K562 (cell line): ENCODE measurements around the gene WDR20. TPM values are rescaled to one million over a fixed set of nuclear protein-coding genes. Genes with fewer than 3 reads are reported as not detected.
A peak's percentile ranks its signal among the peaks of the same experiment; 100 is the strongest.

Experiments used
- ATAC-seq: fragments of 200-7000 bp; cut with Tn5 transposase; 3 replicates; pipeline ENCODE4 v1.9.1; 2020; ENCODE audit warnings: moderate library complexity
- BruUV-seq: library from RNA; stranded (reverse); fragments of 400-500 nt; replicated peaks from 2 replicates; lab custom pipeline; 2021; lab: Mats Ljungman, UMichigan
- CTCF ChIA-PET: fragments of 300-600 bp; formaldehyde crosslinking; extraction: SDS; loops from one replicate; lab custom pipeline; 2021; ENCODE audit warnings: low intra/inter-chr PET ratio; lab: Yijun Ruan, JAX
- POLR2A ChIA-PET: fragments of 300-600, 350-650 bp; sonication (Branson Sonifier 250); formaldehyde crosslinking; extraction: SDS; loops from one replicate; lab custom pipeline; 2021; ENCODE audit warnings: antibody characterized with exemption, inconsistent platforms; lab: Yijun Ruan, JAX
- DNase-seq, 4 experiments: peaks; one replicate each; pipeline versions ENCODE4 v3.0.0 to v3.0.0-alpha.2; 2011 to 2018; ENCODE audit warnings: low spot score in 3 of 4, mixed read lengths in 3 of 4; ENCODE audit errors: extremely low read depth in 1 of 4
- FAIRE-seq: peaks from 2 replicates; lab custom pipeline; 2011; peaks lifted over from hg19 to GRCh38; lab: Jason Lieb, UNC
- H2AFZ ChIP-seq: 2 replicates; pipeline ENCODE4 v1.6.0; 2011; ENCODE audit warnings: low read depth, low read length, control low read depth, inconsistent platforms
- H3K27ac ChIP-seq: fragments of 200-600 bp; 3 replicates; pipeline ENCODE4 v1.8.0; 2011; ENCODE audit warnings: low read depth, mild to moderate bottlenecking, control low read depth, inconsistent platforms, low read length, moderate library complexity, mixed read lengths; ENCODE audit errors: extremely low read depth
- H3K27me3 ChIP-seq, 2 experiments: fragments of 300-600 bp in 1 of 2; 2 replicates in 1 of 2; 3 replicates in 1 of 2; pipeline versions ENCODE4 v1.6.0 to v1.8.0; 2011; ENCODE audit warnings: inconsistent platforms in 2 of 2, low read length in 2 of 2, mild to moderate bottlenecking in 1 of 2, mixed read lengths in 1 of 2, moderate library complexity in 1 of 2; ENCODE audit not compliant: control insufficient read depth in 2 of 2, insufficient read depth in 2 of 2
- H3K36me3 ChIP-seq: fragments of 300-600 bp; 3 replicates; pipeline ENCODE4 v1.8.0; 2011; ENCODE audit warnings: mild to moderate bottlenecking, low read length, inconsistent platforms; ENCODE audit not compliant: control insufficient read depth, insufficient read depth
- H3K4me1 ChIP-seq, 2 experiments: fragments of 200-600 bp in 1 of 2; replicated peaks in 1 of 2; 2 replicates in 1 of 2; 3 replicates in 1 of 2; pipeline versions ENCODE4 v1.5.1 to v1.8.0; 2011; ENCODE audit warnings: inconsistent platforms in 2 of 2, low read length in 2 of 2, mild to moderate bottlenecking in 1 of 2, mixed read lengths in 1 of 2, moderate library complexity in 1 of 2; ENCODE audit not compliant: control insufficient read depth in 2 of 2, insufficient read depth in 2 of 2
- H3K4me2 ChIP-seq: 2 replicates; pipeline ENCODE4 v1.6.1; 2011; ENCODE audit warnings: low read length, control low read depth, inconsistent platforms, mixed read lengths; ENCODE audit not compliant: insufficient read depth
- H3K4me3 ChIP-seq: fragments of 200-600 bp; sonication (generic), shearing (Covaris generic); 2 replicates; pipeline ENCODE4 v1.5.1; 2016; ENCODE audit warnings: control low read depth, inconsistent platforms
- H3K79me2 ChIP-seq: fragments of 200-600 bp; 3 replicates; pipeline ENCODE4 v1.8.0; 2011; ENCODE audit warnings: low read length, inconsistent platforms; ENCODE audit not compliant: control insufficient read depth, insufficient read depth
- H3K9ac ChIP-seq, 2 experiments: 2 replicates each; pipeline versions ENCODE4 v1.6.0 to v1.6.1; 2011; ENCODE audit warnings: low read depth in 2 of 2, low read length in 2 of 2, control low read depth in 1 of 2, inconsistent platforms in 1 of 2, mild to moderate bottlenecking in 1 of 2, mixed read lengths in 1 of 2; ENCODE audit not compliant: insufficient read depth in 1 of 2
- H3K9me1 ChIP-seq: one replicate; pipeline ENCODE4 v1.6.0; 2011; ENCODE audit warnings: inconsistent platforms, mild to moderate bottlenecking, low read length, moderate library complexity; ENCODE audit not compliant: control insufficient read depth, insufficient read depth
- H3K9me3 ChIP-seq: replicated peaks from 2 replicates; pipeline ENCODE4 v1.5.1; 2011; ENCODE audit warnings: low read depth, low read length, inconsistent platforms; ENCODE audit not compliant: control insufficient read depth, insufficient read depth
- H4K20me1 ChIP-seq: replicated peaks from 2 replicates; pipeline ENCODE4 v1.6.1; 2011; ENCODE audit warnings: low read length, inconsistent platforms, mixed read lengths; ENCODE audit not compliant: control insufficient read depth, insufficient read depth
- ESRRB ChIP-seq: fragments of 250-450 bp; sonication (Bioruptor Pico); IDR thresholded peaks from 2 replicates; pipeline ENCODE4 v1.5.0; 2020; ENCODE audit warnings: mild to moderate bottlenecking, moderate library complexity, borderline replicate concordance
- ETS2 ChIP-seq: IDR thresholded peaks from 2 replicates; pipeline ENCODE4 v1.6.1; 2016; ENCODE audit warnings: borderline replicate concordance, missing genetic modification characterization, mild to moderate bottlenecking, moderate library complexity, missing compliant biosample characterization; ENCODE audit not compliant: poor library complexity, severe bottlenecking
- GTF2F1 ChIP-seq: IDR thresholded peaks from 2 replicates; pipeline ENCODE4 v1.6.1; 2011; ENCODE audit warnings: low read depth, low read length, improper control_type of control experiment
- NBN ChIP-seq: fragments of 450-650 bp; IDR thresholded peaks from 2 replicates; pipeline ENCODE4 v1.6.1; 2016; ENCODE audit warnings: low read depth, mild to moderate bottlenecking
- RAD21 ChIP-seq, 2 experiments: fragments of 250-450 bp in 1 of 2; fragments of 450-650 bp in 1 of 2; sonication (Bioruptor Pico) in 1 of 2; formaldehyde crosslinking in 1 of 2; IDR thresholded peaks in 1 of 2; conservative IDR thresholded peaks in 1 of 2; 2 replicates each; pipeline versions ENCODE4 v1.4.0 to v1.8.0; 2020 to 2022; ENCODE audit warnings: mild to moderate bottlenecking in 2 of 2, moderate library complexity in 1 of 2
- RBM17 ChIP-seq: fragments of 200-400 bp; formaldehyde crosslinking; IDR thresholded peaks from 2 replicates; pipeline ENCODE4 v1.6.1; 2017; ENCODE audit warnings: low read depth, mild to moderate bottlenecking, low read length, borderline replicate concordance
- SIN3B ChIP-seq: fragments of 450-650 bp; IDR thresholded peaks from 2 replicates; pipeline ENCODE4 v1.6.1; 2017; ENCODE audit warnings: low read depth, mild to moderate bottlenecking, moderate library complexity
- ZNF75A ChIP-seq: fragments of 450-650 bp; formaldehyde crosslinking; IDR thresholded peaks from 2 replicates; pipeline ENCODE4 v1.4.0; 2020; ENCODE audit warnings: mild to moderate bottlenecking
- WGBS: fragments of 100-300 bp; shearing (Covaris generic); methylation state at CpG from one replicate; pipeline ENCODE4 v1.1.6; 2016; ENCODE audit warnings: low coverage, mixed read lengths; ENCODE audit not compliant: insufficient coverage; ENCODE audit errors: missing lambda C conversion rate; 5-methylcytosine and 5-hydroxymethylcytosine counted together
- in situ Hi-C: fragments of 300-500 bp; cut with MboI; formaldehyde crosslinking; loops from 4 replicates; pipeline ENCODE4 v1.15.0; 2018; ENCODE audit warnings: inconsistent platforms, mixed read lengths
- intact Hi-C: fragments of 100-400 bp; cut with micrococcal nuclease; formaldehyde crosslinking; loops from 2 replicates; pipeline ENCODE4 v1.14.2; 2022
- polyA plus RNA-seq, 8 experiments: library from polyadenylated mRNA; depleted of rRNA in 4 of 8; stranded (reverse) in 5 of 8; unstranded in 3 of 8; fragments of >200 nt; fragmentation: Nextera tagmentation in 2 of 8; fragmentation: Illumina TruSeq in 1 of 8; extraction: Ambion mirVana in 2 of 8; extraction: Trizol in 1 of 8; gene quantifications; 2 replicates each; pipeline versions ENCODE4 v1.2.1 to v1.2.3, GENCODE V29; 2011 to 2014; ENCODE audit warnings: inconsistent platforms in 1 of 8, missing spikeins in 1 of 8
- total RNA-seq, 7 experiments: library from RNA; depleted of rRNA in 6 of 7; stranded (reverse); fragments of >200 nt in 6 of 7; fragmentation: Illumina TruSeq in 2 of 7; extraction: Trizol in 2 of 7; gene quantifications; 2 replicates each; pipeline versions ENCODE4 v1.2.1 to v1.2.3, GENCODE V29; 2011 to 2021; ENCODE audit warnings: low replicate concordance in 1 of 7
- TF ChIP-seq, protein P1 (sequence below), 3 experiments: IDR thresholded peaks in 2 of 3; conservative IDR thresholded peaks in 1 of 3; 2 replicates each; pipeline ENCODE4 v1.5.1; 2011 to 2012; ENCODE audit warnings: low read length in 3 of 3, mild to moderate bottlenecking in 3 of 3, control low read depth in 2 of 3, improper control_type of control experiment in 1 of 3, inconsistent platforms in 1 of 3, low read depth in 1 of 3, mixed read lengths in 1 of 3, moderate library complexity in 1 of 3; ENCODE audit not compliant: insufficient read depth in 2 of 3
- TF ChIP-seq, protein P2 (sequence below): fragments of 250-450 bp; sonication (Bioruptor Pico); IDR thresholded peaks from 2 replicates; pipeline ENCODE4 v1.8.0; 2022; ENCODE audit warnings: inconsistent platforms, mild to moderate bottlenecking, moderate library complexity, borderline replicate concordance

WDR20 gene
- total and polyA plus RNA-seq, 9 of the 15 experiments (the other 6 are each of a cell fraction or from before 2014, with no cell fraction given), result 7.0 to 15.3 (median 11.8) TPM

DNA sequence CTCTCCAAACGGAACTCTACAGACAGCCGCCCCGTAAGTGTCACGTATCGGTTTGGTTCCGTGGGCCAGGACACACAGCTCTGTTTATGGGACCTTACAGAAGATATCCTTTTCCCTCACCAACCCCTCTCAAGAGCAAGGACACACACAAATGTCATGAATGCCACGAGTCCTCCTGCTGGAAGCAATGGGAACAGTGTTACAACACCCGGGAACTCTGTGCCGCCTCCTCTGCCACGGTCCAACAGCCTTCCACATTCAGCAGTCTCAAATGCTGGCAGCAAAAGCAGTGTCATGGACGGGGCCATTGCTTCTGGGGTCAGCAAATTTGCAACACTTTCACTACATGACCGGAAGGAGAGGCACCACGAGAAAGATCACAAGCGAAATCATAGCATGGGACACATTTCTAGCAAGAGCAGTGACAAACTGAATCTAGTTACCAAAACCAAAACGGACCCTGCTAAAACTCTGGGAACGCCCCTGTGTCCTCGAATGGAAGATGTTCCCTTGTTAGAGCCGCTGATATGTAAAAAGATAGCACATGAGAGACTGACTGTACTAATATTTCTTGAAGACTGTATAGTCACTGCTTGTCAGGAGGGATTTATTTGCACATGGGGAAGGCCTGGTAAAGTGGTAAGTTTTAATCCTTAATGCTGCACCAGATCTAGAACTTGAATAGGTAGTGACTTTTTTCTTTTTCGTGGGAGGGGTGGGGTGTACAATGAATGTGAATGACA is 69.7 kb downstream of the WDR20 start:
- 85% methylated on average over 18 of the region's 19 CpGs for WGBS
- in situ Hi-C loops, result no loop called here

More for the DNA sequence above, 69.7 kb downstream of the WDR20 start:
- TF ChIP-seq ESRRB (CRISPR knock-in tag) (no peak), GTF2F1 (no peak), SIN3B (no peak), ZNF75A (CRISPR knock-in tag) (no peak), ETS2 (no peak), NBN (no peak), RAD21 (CRISPR knock-in tag; conservative IDR thresholded peaks at IDR 0.05 in 1 of 2, IDR thresholded peaks at IDR 0.05 in 1 of 2) (0 out of 4 replicates have a peak, but pooled peaks of 1 of the 2 experiments have one; percentile 19), RBM17 (no peak)
- TF ChIP-seq, protein P1, sequence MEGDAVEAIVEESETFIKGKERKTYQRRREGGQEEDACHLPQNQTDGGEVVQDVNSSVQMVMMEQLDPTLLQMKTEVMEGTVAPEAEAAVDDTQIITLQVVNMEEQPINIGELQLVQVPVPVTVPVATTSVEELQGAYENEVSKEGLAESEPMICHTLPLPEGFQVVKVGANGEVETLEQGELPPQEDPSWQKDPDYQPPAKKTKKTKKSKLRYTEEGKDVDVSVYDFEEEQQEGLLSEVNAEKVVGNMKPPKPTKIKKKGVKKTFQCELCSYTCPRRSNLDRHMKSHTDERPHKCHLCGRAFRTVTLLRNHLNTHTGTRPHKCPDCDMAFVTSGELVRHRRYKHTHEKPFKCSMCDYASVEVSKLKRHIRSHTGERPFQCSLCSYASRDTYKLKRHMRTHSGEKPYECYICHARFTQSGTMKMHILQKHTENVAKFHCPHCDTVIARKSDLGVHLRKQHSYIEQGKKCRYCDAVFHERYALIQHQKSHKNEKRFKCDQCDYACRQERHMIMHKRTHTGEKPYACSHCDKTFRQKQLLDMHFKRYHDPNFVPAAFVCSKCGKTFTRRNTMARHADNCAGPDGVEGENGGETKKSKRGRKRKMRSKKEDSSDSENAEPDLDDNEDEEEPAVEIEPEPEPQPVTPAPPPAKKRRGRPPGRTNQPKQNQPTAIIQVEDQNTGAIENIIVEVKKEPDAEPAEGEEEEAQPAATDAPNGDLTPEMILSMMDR (IDR thresholded peaks at IDR 0.05 in 2 of 3, conservative IDR thresholded peaks at IDR 0.05 in 1 of 3; ENCODE audit: insufficient read depth in 2 of 3, low read depth in 1 of 3, low read length in 3 of 3), result peak in 2 of 3 experiments; percentile 20 to 21; a peak in 1 of 6 replicates
- TF ChIP-seq, protein P2, sequence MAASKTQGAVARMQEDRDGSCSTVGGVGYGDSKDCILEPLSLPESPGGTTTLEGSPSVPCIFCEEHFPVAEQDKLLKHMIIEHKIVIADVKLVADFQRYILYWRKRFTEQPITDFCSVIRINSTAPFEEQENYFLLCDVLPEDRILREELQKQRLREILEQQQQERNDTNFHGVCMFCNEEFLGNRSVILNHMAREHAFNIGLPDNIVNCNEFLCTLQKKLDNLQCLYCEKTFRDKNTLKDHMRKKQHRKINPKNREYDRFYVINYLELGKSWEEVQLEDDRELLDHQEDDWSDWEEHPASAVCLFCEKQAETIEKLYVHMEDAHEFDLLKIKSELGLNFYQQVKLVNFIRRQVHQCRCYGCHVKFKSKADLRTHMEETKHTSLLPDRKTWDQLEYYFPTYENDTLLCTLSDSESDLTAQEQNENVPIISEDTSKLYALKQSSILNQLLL (CRISPR knock-in tag), result no peak
- intact Hi-C loops, result no loop called here
- H3K9me3 ChIP-seq, result no peaks in the 10 kb centered on the region
- ChIA-PET POLR2A (interaction anchor here (0.5 kb wide), 1 partner anchor 582 kb away, joined by 4 read pairs; no protein-coding TSS in a partner anchor), CTCF (no interaction called here)
- peaks cover 0 to 9% of the 10 kb centered on the region in 2 experiments; a peak in 2 of 5 replicates for H3K4me1 ChIP-seq
- H3K4me2 ChIP-seq, result no peak overlapping the region
- H3K9ac ChIP-seq, result no peak overlapping the region
- H3K27ac ChIP-seq, result no peak overlapping the region
- no peaks in the 10 kb centered on the region; the same call in 1 of the 3 replicates for H3K79me2 ChIP-seq
- H3K9me1 ChIP-seq, result no peaks in the 10 kb centered on the region
- ATAC-seq (peak; percentile 40; the same call in 2 of the 3 replicates), FAIRE-seq (no peak), DNase-seq (peak in 1 of 4 experiments; percentile 9)
- BruUV-seq, result no TSS peak
- no peak overlapping the region for H2AFZ ChIP-seq
- H3K36me3 ChIP-seq, result peaks cover 37% of the 10 kb centered on the region
- H4K20me1 ChIP-seq, result 0 out of 2 replicates have a peak, but pooled peaks cover 6% of the 10 kb centered on the region
- no peak overlapping the region for H3K4me3 ChIP-seq
- H3K27me3 ChIP-seq, result no peaks in the 10 kb centered on the region
